Endodermal cell (in vitro differentiated cells): ENCODE measurements around the gene FASTKD1. TPM values are rescaled to one million over a fixed set of nuclear protein-coding genes. Genes with fewer than 3 reads are reported as not detected.

ENCODE experiments used
- DNase-seq: peaks from one replicate; pipeline ENCODE4 v3.0.0-alpha.2; 2017
- H3K27ac ChIP-seq: 2 replicates; pipeline ENCODE4 v1.5.1; 2013; ENCODE audit warnings: mild to moderate bottlenecking, low read depth, low read length, moderate library complexity
- H3K27me3 ChIP-seq: 2 replicates; pipeline ENCODE4 v1.6.1; 2013; ENCODE audit warnings: mild to moderate bottlenecking, low read length, moderate library complexity; ENCODE audit not compliant: insufficient read depth, control insufficient read depth, poor library complexity, severe bottlenecking
- H3K36me3 ChIP-seq: 2 replicates; pipeline ENCODE4 v1.7.0; 2013; ENCODE audit warnings: mild to moderate bottlenecking, low read length, moderate library complexity; ENCODE audit not compliant: control insufficient read depth, insufficient read depth
- H3K4me1 ChIP-seq: one replicate; pipeline ENCODE4 v1.7.0; 2013; ENCODE audit warnings: low read length; ENCODE audit not compliant: control insufficient read depth, insufficient read depth
- H3K4me3 ChIP-seq: 2 replicates; pipeline ENCODE4 v1.5.1; 2013; ENCODE audit warnings: mild to moderate bottlenecking, low read length, moderate library complexity
- H3K9ac ChIP-seq: 2 replicates; pipeline ENCODE4 v1.6.1; 2013; ENCODE audit warnings: mild to moderate bottlenecking, low read length, moderate library complexity; ENCODE audit not compliant: poor library complexity, severe bottlenecking; ENCODE audit errors: extremely low read depth
- H3K9me3 ChIP-seq: 2 replicates; pipeline ENCODE4 v1.6.1; 2013; ENCODE audit warnings: mild to moderate bottlenecking, low read length, moderate library complexity; ENCODE audit not compliant: control insufficient read depth
- H3K27ac Mint-ChIP-seq: 2 replicates; pipeline ENCODE4 v1.8.0; 2020; ENCODE audit warnings: mixed read lengths
- H3K27me3 Mint-ChIP-seq: 2 replicates; pipeline ENCODE4 v1.8.0; 2021; ENCODE audit warnings: mild to moderate bottlenecking, mixed read lengths; ENCODE audit not compliant: insufficient read depth
- H3K36me3 Mint-ChIP-seq: 2 replicates; pipeline ENCODE4 v1.8.0; 2020; ENCODE audit warnings: low read depth, mixed read lengths
- H3K4me1 Mint-ChIP-seq: 2 replicates; pipeline ENCODE4 v1.8.0; 2020; ENCODE audit warnings: mixed read lengths
- H3K4me3 Mint-ChIP-seq: 2 replicates; pipeline ENCODE4 v1.8.0; 2020; ENCODE audit warnings: mild to moderate bottlenecking, moderate library complexity, mixed read lengths
- H3K9me3 Mint-ChIP-seq: 2 replicates; pipeline ENCODE4 v1.8.0; 2020; ENCODE audit warnings: mild to moderate bottlenecking, mixed read lengths
- WGBS, 2 experiments: methylation state at CpG; one replicate each; pipeline versions ENCODE4 v1.1.5 to v1.1.7; 2013; ENCODE audit warnings: missing lambda C conversion rate in 2 of 2, mixed read lengths in 1 of 2; ENCODE audit not compliant: insufficient coverage in 1 of 2, insufficient read length in 1 of 2; 5-methylcytosine and 5-hydroxymethylcytosine counted together
- total RNA-seq, 2 donors: library from RNA; stranded (reverse); fragmentation: NEBNext Ultra II Directional in 1 of 2; extraction: Animal tissue kit (Norgen Biotek cat#: 25700) in 1 of 2; gene quantifications; 2 replicates in 1 of 2; 3 replicates in 1 of 2; pipeline ENCODE4 v1.2.1, GENCODE V29; 2021
- TF ChIP-seq, protein P1 (sequence below): fragments of 200-600 bp; sonication (generic); conservative IDR thresholded peaks from 2 replicates; pipeline ENCODE4 v1.5.0; 2021; ENCODE audit warnings: antibody characterized with exemption, mild to moderate bottlenecking

FASTKD1 gene
- total RNA-seq, 2 donors from 2014 or later: 45.2 to 56.0 TPM

DNA sequence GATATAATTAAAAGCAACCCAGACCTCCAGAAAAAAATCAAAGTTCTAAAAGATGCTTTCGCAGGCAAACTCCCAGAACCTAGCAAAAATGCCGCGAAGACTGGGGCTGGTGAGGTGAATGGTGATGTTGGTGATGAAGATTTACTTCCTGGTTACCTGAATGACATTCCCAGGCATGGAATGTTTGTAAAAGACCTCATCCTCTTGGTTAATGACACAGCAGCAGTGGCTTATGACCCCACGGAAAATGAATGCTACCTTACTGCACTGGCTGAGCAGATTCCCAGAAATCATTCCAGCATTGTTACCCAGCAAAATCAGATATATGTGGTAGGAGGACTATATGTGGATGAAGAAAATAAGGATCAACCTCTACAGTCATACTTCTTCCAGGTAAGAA lies 63.2 kb downstream of the FASTKD1 start:
- Mint-ChIP-seq H3K4me1 (peaks cover 7% of the 10 kb centered on the region), H3K9me3 (peaks cover 5% of the 10 kb centered on the region), H3K4me3 (no peak overlapping the region), H3K27ac (no peak overlapping the region), H3K27me3 (no peaks in the 10 kb centered on the region), H3K36me3 (peaks cover 2% of the 10 kb centered on the region)
- Histone ChIP-seq H3K9ac (no peak overlapping the region), H3K27ac (no peak overlapping the region), H3K36me3 (no peaks in the 10 kb centered on the region), H3K4me3 (no peak overlapping the region), H3K9me3 (no peaks in the 10 kb centered on the region), H3K27me3 (no peaks in the 10 kb centered on the region), H3K4me1 (peaks cover 9% of the 10 kb centered on the region)
- DNase-seq: no peak
- TF ChIP-seq, protein P1, sequence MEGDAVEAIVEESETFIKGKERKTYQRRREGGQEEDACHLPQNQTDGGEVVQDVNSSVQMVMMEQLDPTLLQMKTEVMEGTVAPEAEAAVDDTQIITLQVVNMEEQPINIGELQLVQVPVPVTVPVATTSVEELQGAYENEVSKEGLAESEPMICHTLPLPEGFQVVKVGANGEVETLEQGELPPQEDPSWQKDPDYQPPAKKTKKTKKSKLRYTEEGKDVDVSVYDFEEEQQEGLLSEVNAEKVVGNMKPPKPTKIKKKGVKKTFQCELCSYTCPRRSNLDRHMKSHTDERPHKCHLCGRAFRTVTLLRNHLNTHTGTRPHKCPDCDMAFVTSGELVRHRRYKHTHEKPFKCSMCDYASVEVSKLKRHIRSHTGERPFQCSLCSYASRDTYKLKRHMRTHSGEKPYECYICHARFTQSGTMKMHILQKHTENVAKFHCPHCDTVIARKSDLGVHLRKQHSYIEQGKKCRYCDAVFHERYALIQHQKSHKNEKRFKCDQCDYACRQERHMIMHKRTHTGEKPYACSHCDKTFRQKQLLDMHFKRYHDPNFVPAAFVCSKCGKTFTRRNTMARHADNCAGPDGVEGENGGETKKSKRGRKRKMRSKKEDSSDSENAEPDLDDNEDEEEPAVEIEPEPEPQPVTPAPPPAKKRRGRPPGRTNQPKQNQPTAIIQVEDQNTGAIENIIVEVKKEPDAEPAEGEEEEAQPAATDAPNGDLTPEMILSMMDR: no peak
- WGBS, 2 experiments: 96 to 100% methylated on average over 2 to 4 of the region's 4 CpGs

DNA sequence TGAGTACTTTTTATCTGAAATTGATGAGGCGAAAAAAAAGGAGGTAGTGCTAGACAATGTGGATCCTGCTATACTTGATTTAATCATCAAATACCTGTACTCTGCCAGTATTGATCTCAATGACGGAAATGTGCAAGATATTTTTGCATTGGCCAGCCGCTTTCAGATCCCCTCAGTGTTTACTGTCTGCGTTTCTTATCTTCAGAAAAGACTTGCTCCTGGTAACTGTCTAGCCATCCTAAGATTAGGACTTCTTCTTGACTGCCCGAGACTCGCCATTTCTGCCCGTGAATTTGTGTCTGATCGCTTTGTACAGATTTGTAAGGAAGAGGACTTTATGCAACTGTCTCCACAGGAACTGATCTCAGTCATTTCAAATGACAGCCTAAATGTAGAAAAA lies 63.7 kb downstream of the FASTKD1 start:
- TF ChIP-seq, protein P1: no peak

GRCh38 chr2:169509298-169509885 lies 64.3 kb downstream of the FASTKD1 start, which contains the start of gene KLHL41:
KLHL41 (plus strand) TSS chr2:169509702; CDS start chr2:169509779, 77 bp downstream.
- Histone ChIP-seq H3K4me3 (no peak within 1 kb of the TSS), H3K27ac (no peak within 1 kb of the TSS), H3K9me3 (peaks cover under 1% of the 10 kb centered on the region), H3K27me3 (no peaks in the 10 kb centered on the region), H3K9ac (no peak within 1 kb of the TSS), H3K36me3 (peaks cover 3% of the 10 kb centered on the region), H3K4me1 (peaks cover 9% of the 10 kb centered on the region)
- Mint-ChIP-seq H3K36me3 (peaks cover 7% of the 10 kb centered on the region), H3K27ac (no peak within 1 kb of the TSS), H3K4me1 (peaks cover 7% of the 10 kb centered on the region), H3K4me3 (no peak within 1 kb of the TSS), H3K9me3 (peaks cover 16% of the 10 kb centered on the region), H3K27me3 (no peaks in the 10 kb centered on the region)
- TF ChIP-seq, protein P1: no peak
- WGBS, 2 experiments: 63 to 78% methylated on average over 3 to 4 of the region's 4 CpGs
- DNase-seq: no peak

More for the DNA sequence above, 63.7 kb downstream of the FASTKD1 start:
- Histone ChIP-seq H3K9me3 (no peaks in the 10 kb centered on the region), H3K4me1 (peaks cover 9% of the 10 kb centered on the region), H3K9ac (no peak overlapping the region), H3K27me3 (no peaks in the 10 kb centered on the region), H3K27ac (no peak overlapping the region), H3K36me3 (no peaks in the 10 kb centered on the region), H3K4me3 (no peak overlapping the region)
- no peak overlapping the region for H3K27ac Mint-ChIP-seq
- no peak overlapping the region for H3K4me3 Mint-ChIP-seq
- peaks cover 7% of the 10 kb centered on the region for H3K4me1 Mint-ChIP-seq
- peaks cover 10% of the 10 kb centered on the region for H3K9me3 Mint-ChIP-seq
- H3K36me3 Mint-ChIP-seq: peaks cover 2% of the 10 kb centered on the region
- 88 to 93% methylated on average over 6 to 8 of the region's 8 CpGs for WGBS, 2 experiments
- no peaks in the 10 kb centered on the region for H3K27me3 Mint-ChIP-seq
- DNase-seq: no peak
